Hematopoietic multipotent progenitor cell treated with erythropoietin and hydrocortisone succinate and interleukin-3 and kit ligand, for 15 days (in vitro differentiated cells): ENCODE data around the gene GOLGA8K.
"Not testable (repeated sequence)": the region's sequence is repeated elsewhere in the genome, so short reads cannot be mapped to it uniquely, and the experiment has no call there.

Source experiments
- DNase-seq: peaks from one replicate; pipeline ENCODE4 v3.0.0-alpha.2; 2015; ENCODE audit warnings: low spot score

GOLGA8K gene

GRCh38 chr15:32403192-32403591 is at the start of gene GOLGA8K:
Gene GOLGA8K (minus strand): TSS chr15:32403292. CDS start chr15:32403194, 98 bp downstream.
- DNase-seq = not testable (repeated sequence)

- not testable (repeated sequence) for DNase-seq
These were observed 37.4 kb upstream of the GOLGA8K start for GRCh38 chr15:32440445-32440977.

GRCh38 chr15:32434102-32434963 is 31.2 kb upstream of the GOLGA8K start:
- not testable (repeated sequence) for DNase-seq

- not testable (repeated sequence) for DNase-seq
These were observed 24.5 kb upstream of the GOLGA8K start for GRCh38 chr15:32427635-32428034.

- DNase-seq = not testable (repeated sequence)
These were observed 23.4 kb upstream of the GOLGA8K start for GRCh38 chr15:32426511-32426910.

GRCh38 chr15:32407903-32408302 is 4.8 kb upstream of the GOLGA8K start:
- DNase-seq = not testable (repeated sequence)

GRCh38 chr15:32396522-32396921 is 6.6 kb downstream of the GOLGA8K start:
- DNase-seq = not testable (repeated sequence)

- not testable (repeated sequence) for DNase-seq
These were observed 8.3 kb downstream of the GOLGA8K start for GRCh38 chr15:32394745-32395144.

- not testable (repeated sequence) for DNase-seq
These were observed 14.9 kb downstream of the GOLGA8K start for GRCh38 chr15:32388050-32388648.

GRCh38 chr15:32385823-32386495 is 17.1 kb downstream of the GOLGA8K start:
- DNase-seq = not testable (repeated sequence)

- DNase-seq = not testable (repeated sequence)
These were observed 28.9 kb downstream of the GOLGA8K start for GRCh38 chr15:32374185-32374584.

- DNase-seq = not testable (repeated sequence)
These were observed 29.4 kb downstream of the GOLGA8K start for GRCh38 chr15:32373707-32374106.

- DNase-seq = not testable (repeated sequence)
These were observed 31.0 kb downstream of the GOLGA8K start for GRCh38 chr15:32372075-32372474.

GRCh38 chr15:32370526-32370925 is 32.6 kb downstream of the GOLGA8K start:
- DNase-seq = not testable (repeated sequence)

- not testable (repeated sequence) for DNase-seq
These were observed 33.0 kb downstream of the GOLGA8K start for GRCh38 chr15:32370064-32370463.

GRCh38 chr15:32366492-32366891 is 36.6 kb downstream of the GOLGA8K start:
- not testable (repeated sequence) for DNase-seq

GRCh38 chr15:32365955-32366354 is 37.1 kb downstream of the GOLGA8K start:
- DNase-seq = not testable (repeated sequence)

- DNase-seq = not testable (repeated sequence)
These were observed 38.1 kb downstream of the GOLGA8K start for GRCh38 chr15:32364944-32365343.

GRCh38 chr15:32363449-32363848 is 39.6 kb downstream of the GOLGA8K start:
- not testable (repeated sequence) for DNase-seq

- DNase-seq = not testable (repeated sequence)
These were observed 41.4 kb downstream of the GOLGA8K start for GRCh38 chr15:32361662-32362061.

- DNase-seq = not testable (repeated sequence)
These were observed 44.6 kb downstream of the GOLGA8K start for GRCh38 chr15:32358462-32358861.

- DNase-seq = not testable (repeated sequence)
These were observed 46.2 kb downstream of the GOLGA8K start for GRCh38 chr15:32356909-32357308.
